ENCODE data around the gene CUZD1.
"Not testable (repeated sequence)": the region's sequence is repeated elsewhere in the genome, so short reads cannot be mapped to it uniquely, and the experiment has no call there.

Gene CUZD1, protein sequence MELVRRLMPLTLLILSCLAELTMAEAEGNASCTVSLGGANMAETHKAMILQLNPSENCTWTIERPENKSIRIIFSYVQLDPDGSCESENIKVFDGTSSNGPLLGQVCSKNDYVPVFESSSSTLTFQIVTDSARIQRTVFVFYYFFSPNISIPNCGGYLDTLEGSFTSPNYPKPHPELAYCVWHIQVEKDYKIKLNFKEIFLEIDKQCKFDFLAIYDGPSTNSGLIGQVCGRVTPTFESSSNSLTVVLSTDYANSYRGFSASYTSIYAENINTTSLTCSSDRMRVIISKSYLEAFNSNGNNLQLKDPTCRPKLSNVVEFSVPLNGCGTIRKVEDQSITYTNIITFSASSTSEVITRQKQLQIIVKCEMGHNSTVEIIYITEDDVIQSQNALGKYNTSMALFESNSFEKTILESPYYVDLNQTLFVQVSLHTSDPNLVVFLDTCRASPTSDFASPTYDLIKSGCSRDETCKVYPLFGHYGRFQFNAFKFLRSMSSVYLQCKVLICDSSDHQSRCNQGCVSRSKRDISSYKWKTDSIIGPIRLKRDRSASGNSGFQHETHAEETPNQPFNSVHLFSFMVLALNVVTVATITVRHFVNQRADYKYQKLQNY

DNA sequence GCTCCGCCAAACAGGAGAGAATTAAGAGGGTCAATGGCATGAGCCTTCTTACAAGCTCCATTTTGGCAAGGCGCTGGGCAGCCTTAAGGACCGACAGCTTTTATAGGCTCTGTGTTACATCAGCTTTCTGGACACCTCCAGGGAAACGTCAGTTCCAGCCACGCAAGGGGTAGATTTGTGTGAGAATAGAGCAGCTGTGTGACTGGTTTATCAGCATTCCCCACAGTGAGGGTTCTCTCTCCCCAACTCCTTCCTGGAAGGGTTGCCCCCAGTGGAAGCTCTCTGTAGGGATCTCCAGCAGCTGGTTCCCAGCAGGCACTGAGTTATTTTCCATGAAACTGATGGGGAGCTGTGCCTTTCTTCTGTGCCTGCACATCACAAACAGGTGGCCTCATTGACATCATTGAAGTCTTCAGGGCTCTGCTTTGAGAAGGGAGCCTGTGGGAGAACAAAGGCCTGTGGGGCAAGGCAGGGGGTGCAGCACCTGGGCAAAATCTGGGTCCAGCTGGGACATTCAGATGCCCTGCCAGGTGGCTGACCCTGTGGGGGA is at the start of gene CUZD1:
Gene CUZD1, minus strand, starts transcription at position 75 of the 550 bp plus-strand sequence. Its CDS starts 14 bp downstream, at position 61.
- no peak for DNase-seq (ENCODE audit: low read depth)

DNA sequence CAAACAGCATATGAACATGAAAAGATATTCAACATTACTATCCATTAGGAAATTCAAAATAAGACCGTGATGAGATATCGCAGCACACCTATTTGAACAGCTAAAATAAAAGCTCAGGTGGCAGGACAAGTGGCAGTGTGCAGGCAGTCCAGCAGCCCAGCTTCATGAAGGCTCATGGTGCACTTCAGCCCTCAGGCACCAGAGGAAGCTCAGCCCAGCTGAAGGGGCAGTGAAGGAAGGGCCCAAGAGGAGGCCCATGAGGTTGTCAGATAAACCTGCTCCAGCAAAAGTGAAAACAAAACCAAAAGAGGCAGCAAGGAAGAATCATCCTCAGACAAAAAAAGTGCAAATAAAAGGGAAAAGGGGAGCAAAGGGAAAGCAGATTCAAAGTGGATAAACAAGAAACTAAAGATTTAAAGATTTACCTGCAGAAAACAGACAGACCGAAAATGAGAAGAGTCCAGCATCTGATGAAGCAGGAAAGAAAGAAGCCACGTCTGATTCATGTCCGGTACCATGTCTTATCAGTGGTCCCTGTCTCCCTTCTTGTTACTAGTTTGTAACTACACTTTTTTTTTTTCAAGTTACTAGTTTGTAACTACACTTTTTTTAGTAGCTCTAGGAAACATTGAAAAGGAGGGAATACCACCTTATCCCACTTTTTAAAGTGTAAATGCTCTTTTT is 48.7 kb upstream of the CUZD1 start:
- no peak for DNase-seq (ENCODE audit: low read depth)

DNA sequence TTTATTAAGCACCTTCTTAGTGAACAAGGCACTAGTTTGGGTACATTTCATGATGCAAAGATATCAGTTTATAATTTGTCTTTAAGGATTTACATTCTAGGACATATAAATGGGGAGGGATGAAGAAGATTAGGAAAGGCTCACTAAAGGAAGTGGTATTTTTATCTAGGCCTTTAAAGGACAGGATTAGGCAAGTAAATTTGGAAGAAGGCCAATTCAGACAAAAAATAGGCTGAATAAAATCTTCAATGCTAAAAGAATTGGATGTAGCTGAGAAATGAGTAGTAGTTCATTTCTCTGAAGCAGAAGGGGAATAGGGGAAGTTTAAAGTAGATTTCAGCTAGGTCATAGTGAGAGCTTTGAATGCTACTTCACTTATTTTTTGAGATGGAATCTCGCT is 38.5 kb upstream of the CUZD1 start:
- DNase-seq (ENCODE audit: low read depth), result no peak

DNA sequence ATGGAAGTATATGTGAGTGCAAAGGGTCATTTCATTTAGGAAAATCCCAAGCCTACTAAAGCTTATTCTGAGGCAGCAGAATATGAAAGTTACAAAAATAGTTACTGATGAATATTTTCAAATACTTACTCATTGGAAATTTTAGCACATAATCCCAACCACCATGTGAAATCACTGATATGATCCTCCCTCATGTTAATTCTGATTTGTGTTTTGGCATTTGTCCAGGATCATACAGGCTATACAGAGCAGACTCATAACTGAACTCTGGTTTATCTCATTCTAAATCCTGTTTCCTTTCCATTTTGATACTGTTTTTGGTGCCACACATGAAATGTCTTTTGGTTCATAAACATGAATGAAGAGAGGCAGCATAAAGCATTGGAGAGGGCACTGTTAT is 37.1 kb upstream of the CUZD1 start:
- no peak for DNase-seq (ENCODE audit: low read depth)

DNA sequence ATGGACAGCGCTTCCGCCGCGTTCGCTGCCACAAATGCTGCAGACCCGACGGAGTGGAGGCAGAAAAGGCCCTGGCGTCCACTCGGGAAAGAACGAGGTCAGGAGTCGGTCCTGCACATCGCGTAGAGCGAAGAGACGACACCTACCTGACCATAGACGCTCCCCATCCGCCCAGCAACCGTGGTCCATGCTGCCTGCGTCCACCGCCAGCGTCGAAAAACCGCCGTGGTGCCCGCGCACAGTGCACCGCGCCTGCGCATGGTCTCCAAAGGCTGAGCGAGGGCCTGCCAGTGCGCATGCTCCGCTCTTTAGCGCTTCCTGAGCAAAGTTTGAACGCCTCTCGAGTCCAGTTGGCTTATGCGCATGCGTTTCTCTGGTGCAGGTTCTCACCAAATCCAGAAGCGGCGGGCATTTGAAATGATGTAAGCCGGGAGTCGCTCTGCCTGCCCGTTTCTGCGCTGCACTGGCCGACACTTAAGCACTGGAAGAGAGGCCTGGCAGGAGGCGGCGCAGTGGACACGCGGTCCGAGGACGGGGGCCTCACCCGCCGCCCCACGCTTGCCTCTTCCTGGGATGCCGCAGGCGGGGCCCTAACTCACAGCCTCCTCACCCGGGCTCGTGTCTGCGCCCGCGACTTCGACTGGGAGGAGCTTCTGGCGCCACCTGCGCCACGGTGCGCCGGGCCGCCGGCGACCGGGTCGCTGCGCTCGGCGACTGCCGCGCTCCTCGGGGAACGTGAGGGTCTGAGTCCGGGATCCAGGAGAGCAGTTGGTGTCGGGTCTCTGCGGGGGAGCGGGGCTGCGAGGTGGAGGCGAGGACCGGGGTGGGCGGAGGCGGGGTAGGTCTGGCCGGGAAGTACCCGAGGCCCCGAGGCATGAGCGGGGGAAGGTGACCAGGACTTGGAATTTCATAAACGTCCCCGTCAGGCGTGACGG is 33.9 kb upstream of the CUZD1 start, which contains the start of gene FAM24B:
Gene FAM24B, minus strand, starts transcription at position 243 of the 935 bp plus-strand sequence. CDS start 29,066 bp downstream, outside the sequence.
- DNase-seq (ENCODE audit: low read depth), result peak; percentile 95

DNA sequence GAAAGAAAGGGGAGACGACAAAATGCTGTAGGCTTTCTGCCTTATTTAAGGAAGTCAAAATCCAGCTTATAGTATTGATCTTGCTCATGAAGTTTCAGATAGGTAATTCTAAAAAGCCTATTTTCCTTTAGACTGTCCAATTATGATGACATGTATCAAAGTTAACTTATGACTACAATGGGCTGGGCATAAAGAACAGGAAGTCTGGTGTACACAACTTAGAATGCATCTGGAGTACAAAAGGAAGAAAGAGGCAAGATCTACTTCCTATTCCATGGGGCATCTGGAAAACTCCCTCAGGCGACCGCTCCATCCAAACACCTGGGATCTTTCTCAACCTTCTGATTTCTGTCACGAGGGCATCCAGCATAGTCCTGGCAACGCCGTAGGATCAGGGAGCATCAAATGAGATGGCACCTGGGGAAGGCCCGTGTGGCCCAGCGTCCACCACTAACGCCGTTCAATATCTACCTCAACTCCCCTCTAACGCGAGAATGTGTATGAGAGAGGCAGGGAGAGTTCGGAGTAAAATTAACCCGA is 33.2 kb upstream of the CUZD1 start:
- DNase-seq (ENCODE audit: low read depth), result no peak

DNA sequence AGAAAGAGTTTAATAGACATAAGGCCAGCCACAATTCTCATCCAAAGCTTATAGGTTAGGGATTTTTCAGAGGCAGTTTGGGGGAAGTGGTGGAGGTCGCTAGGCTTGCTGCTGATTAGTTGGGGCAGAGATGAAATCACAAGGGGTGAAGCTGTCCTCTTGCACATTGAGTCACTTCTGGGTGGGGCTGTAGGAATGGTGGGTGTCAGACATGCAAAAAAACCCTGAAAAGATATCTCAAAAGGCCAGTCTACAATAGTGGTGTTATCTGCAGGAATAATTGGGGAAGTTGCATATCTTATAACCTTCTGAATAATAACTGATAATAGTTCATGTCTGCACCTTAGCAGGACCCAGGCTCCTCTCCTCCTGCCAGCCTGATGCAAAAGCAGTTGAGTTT is 31.6 kb upstream of the CUZD1 start:
- DNase-seq (ENCODE audit: low read depth), result no peak

DNA sequence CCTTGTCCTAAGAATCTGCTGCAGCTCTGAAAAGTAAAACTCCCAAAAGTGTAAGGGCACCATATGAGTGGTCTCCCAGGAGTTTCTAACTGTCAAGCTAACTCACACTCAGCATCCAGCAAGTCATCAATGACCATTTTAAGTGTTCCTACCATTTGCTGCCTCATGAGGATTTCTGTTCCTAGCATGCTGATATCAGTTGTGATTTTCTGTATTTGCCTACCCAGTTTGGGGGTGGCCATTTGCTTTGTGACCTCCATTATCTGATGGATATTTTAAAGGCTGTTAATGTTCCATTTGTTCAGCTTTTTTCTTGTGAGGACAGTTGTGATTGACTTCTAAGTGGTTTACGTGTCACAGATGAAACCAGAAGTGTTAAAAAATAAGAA is 30.8 kb upstream of the CUZD1 start:
- DNase-seq (ENCODE audit: low read depth), result no peak

DNA sequence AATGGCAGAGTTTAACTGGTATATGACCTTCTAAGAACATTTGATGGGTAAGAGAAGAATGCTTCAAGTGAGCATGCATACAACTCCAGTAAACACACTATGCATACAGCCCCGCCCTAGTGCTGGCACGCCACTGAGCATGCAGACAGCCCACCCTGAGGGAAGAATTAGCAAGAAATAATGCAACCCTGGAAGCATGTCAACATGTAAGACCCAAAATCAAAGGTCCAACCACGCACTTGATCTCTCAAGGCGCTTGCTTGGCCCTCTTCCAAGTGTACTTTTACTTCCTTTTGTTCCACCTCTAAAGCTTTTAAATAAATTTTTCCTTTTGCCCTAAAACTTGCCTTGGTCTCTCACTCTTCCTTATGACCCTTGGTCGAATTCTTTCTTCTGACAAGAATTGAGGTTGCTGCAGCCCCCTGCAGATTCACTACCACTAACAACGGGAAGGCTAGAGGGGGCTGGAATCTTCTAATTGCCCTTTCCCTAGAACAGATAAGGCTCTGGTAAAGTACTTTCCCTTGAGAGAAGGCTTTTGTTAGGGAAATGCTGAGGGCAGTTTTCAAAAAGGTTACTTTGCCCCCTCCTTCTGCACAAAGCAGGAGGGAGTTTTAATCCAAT is 30.3 kb upstream of the CUZD1 start:
- no peak for DNase-seq (ENCODE audit: low read depth)

DNA sequence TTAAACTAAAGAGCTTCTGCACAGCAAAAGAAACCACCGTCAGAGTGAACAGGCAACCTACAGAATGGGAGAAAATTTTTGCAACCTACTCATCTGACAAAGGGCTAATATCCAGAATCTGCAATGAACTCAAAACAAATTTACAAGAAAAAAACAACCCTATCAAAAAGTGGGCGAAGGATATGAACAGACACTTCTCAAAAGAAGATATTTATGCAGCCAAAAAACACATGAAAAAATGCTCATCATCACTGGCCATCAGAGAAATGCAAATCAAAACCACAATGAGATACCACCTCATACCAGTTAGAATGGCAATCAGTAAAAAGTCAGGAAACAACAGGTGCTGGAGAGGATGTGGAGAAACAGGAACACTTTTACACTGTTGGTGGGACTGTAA is 26.3 kb upstream of the CUZD1 start:
- DNase-seq (ENCODE audit: low read depth), result not testable (repeated sequence)

DNA sequence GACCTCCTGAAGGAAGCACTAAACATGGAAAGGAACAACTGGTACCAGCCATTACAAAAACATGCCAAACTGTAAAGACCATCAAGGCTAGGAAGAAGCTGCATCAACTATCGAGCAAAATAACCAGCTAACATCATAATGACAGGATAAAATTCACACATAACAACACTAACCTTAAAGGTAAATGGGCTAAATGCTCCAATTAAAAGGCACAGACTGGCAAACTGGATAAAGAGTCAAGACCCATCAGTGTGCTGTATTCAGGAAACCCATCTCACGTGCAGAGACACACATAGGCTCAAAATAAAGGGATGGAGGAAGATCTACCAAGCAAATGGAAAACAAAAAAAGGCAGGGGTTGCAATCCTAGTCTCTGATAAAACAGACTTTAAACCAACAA is 23.1 kb upstream of the CUZD1 start:
- not testable (repeated sequence) for DNase-seq (ENCODE audit: low read depth)

DNA sequence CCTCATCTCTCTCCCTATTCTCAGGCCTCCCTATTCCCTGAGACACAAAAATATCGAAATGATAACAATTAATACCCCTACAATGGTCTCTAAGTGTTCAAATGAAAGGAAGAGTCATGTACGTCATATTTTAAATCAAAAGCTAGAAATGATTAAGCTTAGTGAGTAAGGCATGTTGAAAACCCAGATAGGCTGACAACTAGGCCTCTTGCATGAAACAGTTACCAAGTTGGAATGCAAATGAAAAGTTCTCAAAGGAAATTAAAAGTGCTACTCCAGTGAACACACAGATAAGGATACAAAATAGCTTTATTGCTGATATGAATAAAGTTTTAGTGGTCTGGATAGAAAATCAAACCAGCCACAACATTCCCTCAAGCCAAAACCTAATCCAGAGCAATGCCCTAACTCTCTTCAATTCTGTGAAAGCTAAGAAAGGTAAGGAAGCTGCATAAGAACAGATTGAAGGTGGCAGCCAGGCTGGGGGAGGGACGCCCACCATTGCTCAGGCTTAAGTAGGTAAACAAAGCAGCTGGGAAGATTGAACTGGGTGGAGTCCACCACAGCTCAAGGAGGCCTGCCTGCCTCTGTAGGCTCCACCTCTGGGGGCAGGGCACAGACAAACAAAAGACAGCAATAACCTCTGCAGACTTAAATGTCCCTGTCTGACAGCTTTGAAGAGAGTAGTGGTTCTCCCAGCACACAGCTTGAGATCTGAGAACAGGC is 21.3 kb upstream of the CUZD1 start:
- not testable (repeated sequence) for DNase-seq (ENCODE audit: low read depth)

DNA sequence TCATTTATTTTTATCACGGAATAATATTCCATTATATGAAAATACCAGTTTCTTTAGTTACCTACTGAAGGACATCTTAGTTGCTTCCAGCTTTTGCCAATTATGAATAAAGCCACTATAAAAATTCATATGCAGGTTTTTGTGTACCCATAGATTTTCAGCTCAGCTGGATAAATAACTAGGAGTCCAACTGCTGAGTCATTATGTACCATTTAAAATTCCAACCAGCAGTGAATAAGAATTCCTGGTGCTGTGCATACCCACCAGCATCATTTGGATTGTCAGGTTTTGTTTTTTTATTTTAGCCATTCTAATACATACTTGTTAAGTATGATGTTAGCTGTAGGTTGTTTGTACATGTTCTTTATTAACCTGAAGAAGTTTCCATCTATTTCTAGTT is 19.2 kb upstream of the CUZD1 start:
- no peak for DNase-seq (ENCODE audit: low read depth)

DNA sequence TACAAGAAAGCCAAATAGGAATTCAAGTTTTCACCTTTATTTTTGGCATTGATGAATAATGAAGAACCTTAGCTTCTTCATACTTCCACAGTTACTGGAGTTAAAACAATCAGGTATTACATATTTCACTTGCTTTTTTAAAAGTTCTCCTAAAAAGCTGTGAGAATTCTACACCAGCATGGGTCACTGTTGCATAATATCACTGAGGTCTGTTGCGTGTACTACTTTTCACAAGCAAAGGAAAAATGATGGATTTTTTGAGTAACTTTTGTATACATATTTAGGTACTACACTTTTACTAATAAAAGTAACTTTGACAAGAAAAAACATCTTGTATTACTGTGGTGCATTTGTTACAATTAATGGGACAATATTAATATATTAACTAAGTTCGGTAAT is 18.5 kb upstream of the CUZD1 start:
- no peak for DNase-seq (ENCODE audit: low read depth)

DNA sequence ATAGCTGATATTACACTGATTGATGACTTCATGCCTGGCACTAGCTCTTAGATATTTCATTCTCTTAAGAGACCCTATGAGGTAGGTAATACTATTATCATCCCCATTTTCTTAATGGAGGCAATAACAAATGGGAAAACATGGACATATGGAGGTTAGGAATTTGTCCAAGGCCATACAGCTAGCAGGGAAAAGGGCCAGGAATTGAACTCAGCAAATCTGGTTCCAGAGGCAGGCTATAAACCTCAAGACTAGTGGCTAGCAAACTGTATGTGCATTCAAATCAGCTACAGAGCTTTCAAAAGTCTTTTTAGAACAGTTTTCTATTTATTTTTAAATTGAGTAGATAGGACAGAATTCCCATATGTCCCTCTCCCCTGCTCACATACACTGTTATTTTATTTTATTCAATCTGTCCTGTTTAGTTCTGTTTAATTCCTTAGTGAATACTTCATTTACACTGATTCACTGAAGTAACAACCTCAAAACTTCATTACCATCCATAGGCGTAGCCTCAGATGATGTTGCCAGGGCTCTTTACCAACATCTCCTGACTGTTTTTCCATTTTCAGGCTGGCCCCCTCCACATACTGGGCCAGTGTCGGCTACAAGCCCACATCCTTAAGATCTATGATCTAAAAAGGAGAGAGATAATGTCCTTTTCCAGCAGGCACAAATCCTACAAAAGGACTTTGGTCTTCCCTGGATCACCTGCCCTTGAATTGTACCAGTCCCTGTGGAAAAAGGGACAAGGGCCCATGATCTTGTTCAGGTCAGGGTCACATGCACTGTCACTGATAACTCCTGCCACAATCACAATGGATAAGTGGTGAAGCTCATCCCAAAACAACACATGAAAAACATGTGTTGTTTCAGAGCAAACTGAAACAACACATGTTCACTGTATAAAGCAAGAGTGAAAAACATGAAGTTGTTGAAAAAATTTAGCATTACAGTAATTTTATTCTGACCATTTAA is 17.8 kb upstream of the CUZD1 start:
- no peak for DNase-seq (ENCODE audit: low read depth)

DNA sequence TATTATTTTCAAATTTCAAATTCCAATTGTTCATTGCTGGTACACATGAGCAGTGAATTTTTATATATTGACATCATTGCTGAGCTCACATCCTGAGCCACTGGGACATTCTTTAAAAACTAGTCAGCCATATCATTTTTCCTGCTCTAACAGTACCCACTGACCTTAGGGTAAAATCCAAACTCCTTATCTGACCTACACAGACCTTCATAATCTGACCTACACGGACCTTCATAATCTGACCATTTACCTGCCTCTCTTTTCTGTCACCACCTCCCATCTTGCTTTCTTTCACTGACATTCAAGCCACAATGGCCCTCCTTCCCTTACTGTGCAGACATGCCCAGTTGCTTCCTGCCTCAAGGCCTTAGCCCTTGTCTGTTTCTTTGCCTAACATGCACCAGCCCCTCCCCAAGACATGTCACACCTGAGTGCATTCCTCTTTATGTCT is 16.1 kb upstream of the CUZD1 start:
- peak; percentile 63 for DNase-seq (ENCODE audit: low read depth)

DNA sequence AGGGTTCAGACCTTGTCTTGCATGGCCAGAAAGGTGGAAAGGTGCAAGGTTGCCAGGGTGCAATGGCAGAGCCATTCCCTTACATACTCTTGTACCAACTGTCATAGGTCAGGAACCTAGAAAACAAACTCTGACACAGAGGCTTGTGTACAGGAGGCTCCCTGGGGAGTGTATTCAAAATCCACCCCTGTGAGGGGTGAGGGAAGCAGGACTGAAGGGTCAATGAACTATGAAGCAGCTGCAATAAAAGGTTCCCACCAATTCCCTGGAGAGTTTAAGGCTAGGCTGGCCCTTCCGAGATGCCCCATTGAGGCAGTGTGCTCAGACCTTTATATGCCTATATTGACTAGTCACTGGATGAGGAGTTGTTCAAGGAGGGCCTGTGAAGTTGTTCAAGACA is 13.9 kb upstream of the CUZD1 start:
- DNase-seq (ENCODE audit: low read depth), result no peak

DNA sequence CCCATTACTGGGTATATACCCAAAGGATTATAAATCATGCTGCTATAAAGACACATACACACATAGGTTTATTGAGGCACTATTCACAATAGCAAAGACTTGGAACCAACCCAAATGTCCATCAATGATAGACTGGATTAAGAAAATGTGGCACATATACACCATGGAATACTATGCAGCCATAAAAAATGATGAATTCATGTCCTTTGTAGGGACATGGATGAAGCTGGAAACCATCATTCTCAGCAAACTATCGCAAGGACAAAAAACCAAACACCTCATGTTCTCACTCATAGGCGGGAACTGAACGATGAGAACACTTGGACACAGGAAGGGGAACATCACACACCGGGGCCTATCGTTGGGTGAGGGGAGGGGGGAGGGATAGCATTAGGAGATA is 12.4 kb upstream of the CUZD1 start:
- DNase-seq (ENCODE audit: low read depth), result not testable (repeated sequence)

DNA sequence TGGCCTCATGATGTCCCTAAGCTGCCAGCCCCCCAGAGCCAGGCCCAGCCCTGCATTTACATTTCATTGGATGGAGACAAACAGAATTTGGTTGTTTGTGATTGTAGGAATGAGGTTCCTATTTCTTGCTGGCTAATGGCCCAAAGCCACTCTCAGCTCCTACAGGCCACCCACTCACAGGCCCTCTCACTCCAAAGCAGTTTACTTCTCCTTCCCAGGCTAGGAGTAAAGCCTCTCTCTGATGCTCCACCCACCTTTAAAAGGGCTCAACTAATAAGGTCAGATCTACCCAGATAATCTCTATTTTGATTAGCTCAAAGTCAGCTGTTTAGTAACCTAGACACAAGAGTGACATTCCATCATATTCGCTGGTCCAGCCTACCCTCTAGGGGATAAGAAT is 11.2 kb upstream of the CUZD1 start:
- no peak for DNase-seq (ENCODE audit: low read depth)
